Measurements from ENCODE around the gene AGBL4.

The AGBL4 gene

DNA sequence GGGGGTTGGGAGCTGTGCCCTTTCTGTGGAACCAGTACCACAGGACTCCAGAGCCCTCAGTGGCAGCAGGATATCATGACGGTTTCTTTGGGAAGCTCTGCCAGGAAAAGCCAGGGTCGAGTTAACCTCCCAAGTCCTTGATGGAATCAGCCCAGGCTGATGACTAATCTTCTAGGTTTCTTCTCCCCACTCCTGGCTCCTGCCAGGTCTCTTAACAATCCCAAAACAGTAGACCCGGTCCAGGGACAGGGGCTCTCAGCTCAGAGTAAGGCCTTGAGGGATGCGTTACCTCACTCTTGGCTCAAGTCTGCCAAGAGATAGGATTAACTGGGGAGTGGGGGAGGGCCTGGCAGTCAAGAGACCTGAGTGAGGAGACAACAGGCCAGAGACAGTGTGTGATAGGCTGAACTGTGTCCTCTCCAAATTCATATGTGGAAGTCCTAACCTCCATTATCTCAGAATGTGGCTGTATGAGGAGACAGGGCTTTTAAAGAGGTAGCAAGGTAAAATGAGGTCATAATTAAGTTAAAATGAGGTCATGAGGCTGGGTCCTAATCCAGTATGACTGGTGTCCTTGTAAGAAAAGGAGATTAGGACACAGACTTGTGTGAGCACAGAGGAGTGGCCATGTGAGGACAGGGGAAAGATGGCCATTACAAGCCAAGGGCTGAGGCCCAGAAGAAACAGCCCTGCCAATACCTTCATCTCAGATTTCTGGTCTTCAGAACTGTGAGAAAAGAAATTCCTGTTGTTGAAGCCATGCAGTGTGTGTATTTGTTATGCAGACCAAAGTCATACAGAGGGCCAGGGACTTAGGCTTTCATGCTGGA, 1342.1 kb downstream of the AGBL4 start:
- Histone ChIP-seq H2AFZ (ENCODE audit: low read depth, low read length) (no peak overlapping the region), H3K36me3 (ENCODE audit: insufficient read depth, low read length) (no peaks in the 10 kb centered on the region), H3K27me3 (ENCODE audit: insufficient read depth, low read length, poor library complexity) (peaks cover 8% of the 10 kb centered on the region), H3K79me2 (ENCODE audit: insufficient read depth, low read length) (no peaks in the 10 kb centered on the region), H3K4me2 (ENCODE audit: insufficient read depth, low read length) (no peak overlapping the region), H4K20me1 (ENCODE audit: insufficient read depth, low read length) (no peaks in the 10 kb centered on the region), H3K9me3 (ENCODE audit: insufficient read depth, low read length, severe bottlenecking) (no peaks in the 10 kb centered on the region), H3K4me1 (ENCODE audit: insufficient read depth, low read length) (no peaks in the 10 kb centered on the region), H3K27ac (ENCODE audit: low read length) (no peak overlapping the region), H3K4me3 (ENCODE audit: low read depth in 1 of 2, low read length in 2 of 2) (no peak overlapping the region), H3K9ac (ENCODE audit: low read depth, low read length) (no peak overlapping the region)
- TF ChIP-seq, protein P1, sequence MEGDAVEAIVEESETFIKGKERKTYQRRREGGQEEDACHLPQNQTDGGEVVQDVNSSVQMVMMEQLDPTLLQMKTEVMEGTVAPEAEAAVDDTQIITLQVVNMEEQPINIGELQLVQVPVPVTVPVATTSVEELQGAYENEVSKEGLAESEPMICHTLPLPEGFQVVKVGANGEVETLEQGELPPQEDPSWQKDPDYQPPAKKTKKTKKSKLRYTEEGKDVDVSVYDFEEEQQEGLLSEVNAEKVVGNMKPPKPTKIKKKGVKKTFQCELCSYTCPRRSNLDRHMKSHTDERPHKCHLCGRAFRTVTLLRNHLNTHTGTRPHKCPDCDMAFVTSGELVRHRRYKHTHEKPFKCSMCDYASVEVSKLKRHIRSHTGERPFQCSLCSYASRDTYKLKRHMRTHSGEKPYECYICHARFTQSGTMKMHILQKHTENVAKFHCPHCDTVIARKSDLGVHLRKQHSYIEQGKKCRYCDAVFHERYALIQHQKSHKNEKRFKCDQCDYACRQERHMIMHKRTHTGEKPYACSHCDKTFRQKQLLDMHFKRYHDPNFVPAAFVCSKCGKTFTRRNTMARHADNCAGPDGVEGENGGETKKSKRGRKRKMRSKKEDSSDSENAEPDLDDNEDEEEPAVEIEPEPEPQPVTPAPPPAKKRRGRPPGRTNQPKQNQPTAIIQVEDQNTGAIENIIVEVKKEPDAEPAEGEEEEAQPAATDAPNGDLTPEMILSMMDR (IDR thresholded peaks at IDR 0.05; ENCODE audit: borderline replicate concordance, extremely low read depth, low read length, poor library complexity, severe bottlenecking) = no peak
- TF ChIP-seq EZH2 (IDR thresholded peaks at IDR 0.05; ENCODE audit: borderline replicate concordance, low read depth, low read length, severe bottlenecking) = no peak
- no peak for ATAC-seq (ENCODE audit: insufficient read depth, low read depth)
- DNase-seq = no peak

GRCh38 chr1:48680411-48681035, 1343.2 kb downstream of the AGBL4 start:
- Histone ChIP-seq H3K4me2 (ENCODE audit: insufficient read depth, low read length) (no peak overlapping the region), H3K4me1 (ENCODE audit: insufficient read depth, low read length) (no peaks in the 10 kb centered on the region), H3K79me2 (ENCODE audit: insufficient read depth, low read length) (no peaks in the 10 kb centered on the region), H2AFZ (ENCODE audit: low read depth, low read length) (no peak overlapping the region), H4K20me1 (ENCODE audit: insufficient read depth, low read length) (no peaks in the 10 kb centered on the region), H3K4me3 (ENCODE audit: low read depth in 1 of 2, low read length in 2 of 2) (no peak overlapping the region), H3K27me3 (ENCODE audit: insufficient read depth, low read length, poor library complexity) (peaks cover 11% of the 10 kb centered on the region), H3K9me3 (ENCODE audit: insufficient read depth, low read length, severe bottlenecking) (no peaks in the 10 kb centered on the region), H3K9ac (ENCODE audit: low read depth, low read length) (no peak overlapping the region), H3K36me3 (ENCODE audit: insufficient read depth, low read length) (no peaks in the 10 kb centered on the region), H3K27ac (ENCODE audit: low read length) (no peak overlapping the region)
- ATAC-seq (ENCODE audit: insufficient read depth, low read depth) (no peak), DNase-seq (no peak)
- no peak for TF ChIP-seq EZH2 (IDR thresholded peaks at IDR 0.05; ENCODE audit: borderline replicate concordance, low read depth, low read length, severe bottlenecking)
- TF ChIP-seq, protein P1 (IDR thresholded peaks at IDR 0.05; ENCODE audit: borderline replicate concordance, extremely low read depth, low read length, poor library complexity, severe bottlenecking) = no peak

DNA sequence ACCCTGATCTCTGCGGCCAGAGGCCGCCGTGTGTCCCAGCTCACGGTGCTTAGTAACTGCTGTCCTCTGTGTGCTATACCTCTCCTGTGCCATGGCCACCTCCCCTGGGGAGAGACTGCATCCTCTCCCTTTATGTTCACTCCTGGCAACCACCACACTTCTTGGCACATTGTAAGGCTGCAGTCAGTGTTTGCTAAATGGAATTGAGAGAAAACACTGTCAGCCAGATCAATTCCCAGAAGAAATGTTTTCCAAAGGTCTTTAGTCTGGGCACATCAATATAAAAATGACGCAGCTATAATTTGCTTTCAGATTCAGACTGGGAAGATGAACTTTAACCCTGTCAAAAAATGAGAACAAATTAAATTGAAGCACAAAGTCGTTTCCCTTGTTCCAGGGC, 1343.9 kb downstream of the AGBL4 start:
- no peak for TF ChIP-seq EZH2 (IDR thresholded peaks at IDR 0.05; ENCODE audit: borderline replicate concordance, low read depth, low read length, severe bottlenecking)
- TF ChIP-seq, protein P1 (IDR thresholded peaks at IDR 0.05; ENCODE audit: borderline replicate concordance, extremely low read depth, low read length, poor library complexity, severe bottlenecking) = no peak
- H3K27me3 ChIP-seq (ENCODE audit: insufficient read depth, low read length, poor library complexity) = peaks cover 11% of the 10 kb centered on the region
- H3K9ac ChIP-seq (ENCODE audit: low read depth, low read length) = no peak overlapping the region
- H3K27ac ChIP-seq (ENCODE audit: low read length) = no peak overlapping the region
- H3K4me1 ChIP-seq (ENCODE audit: insufficient read depth, low read length) = no peaks in the 10 kb centered on the region
- DNase-seq (no peak), ATAC-seq (ENCODE audit: insufficient read depth, low read depth) (no peak)
- H3K36me3 ChIP-seq (ENCODE audit: insufficient read depth, low read length) = no peaks in the 10 kb centered on the region
- no peak overlapping the region for H3K4me2 ChIP-seq (ENCODE audit: insufficient read depth, low read length)
- H3K4me3 ChIP-seq (ENCODE audit: low read depth in 1 of 2, low read length in 2 of 2) = no peak overlapping the region
- no peaks in the 10 kb centered on the region for H4K20me1 ChIP-seq (ENCODE audit: insufficient read depth, low read length)
- H3K9me3 ChIP-seq (ENCODE audit: insufficient read depth, low read length, severe bottlenecking) = no peaks in the 10 kb centered on the region
- H3K79me2 ChIP-seq (ENCODE audit: insufficient read depth, low read length) = no peaks in the 10 kb centered on the region
- no peak overlapping the region for H2AFZ ChIP-seq (ENCODE audit: low read depth, low read length)
